Stimulated activated CD8-positive, alpha-beta memory T cell treated with anti-CD3 and anti-CD28 coated beads, Interleukin-15, amount 100 ng/mL, for 24 hours (primary cell): Measurements from ENCODE around the gene PSG3.
"Not testable (repeated sequence)": the region's sequence is repeated elsewhere in the genome, so short reads cannot be mapped to it uniquely, and the experiment has no call there.

ENCODE experiments used
- DNase-seq: peaks from one replicate; pipeline ENCODE4 v3.0.0-alpha.2; 2020; ENCODE audit warnings: low read depth

Gene PSG3

DNA sequence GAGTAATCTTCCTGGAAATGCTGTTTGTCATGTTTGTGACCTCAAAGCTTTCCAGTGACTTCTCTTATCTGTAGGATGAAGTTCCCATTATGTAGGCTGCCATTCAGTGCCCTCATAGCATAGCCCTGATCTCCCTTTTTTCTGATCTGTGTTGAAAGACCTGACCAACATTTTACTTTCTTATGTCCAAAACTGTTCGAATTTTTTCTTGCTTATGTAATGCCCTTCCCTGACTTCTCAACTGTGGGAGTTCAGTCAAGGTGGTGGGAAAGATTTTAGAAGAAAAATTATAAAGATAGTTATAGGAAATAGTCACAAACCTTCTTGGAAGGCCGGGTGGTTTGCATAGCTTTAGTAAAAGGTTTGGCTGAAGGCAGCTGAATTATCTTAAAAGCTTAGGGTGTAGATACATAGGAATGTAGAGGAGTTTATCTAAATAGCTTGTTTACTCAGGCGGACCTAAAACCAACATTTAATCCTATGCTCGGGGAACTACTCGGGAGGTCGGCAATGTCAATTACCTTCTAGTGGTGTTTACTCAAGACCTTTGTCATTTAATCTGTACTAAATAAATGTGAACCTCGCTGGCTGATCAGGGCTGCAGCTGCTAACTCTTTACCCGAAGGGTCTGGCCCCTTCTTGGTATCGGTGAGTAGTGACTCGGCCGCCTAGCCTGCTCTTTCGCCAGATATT is 44.3 kb downstream of the PSG3 start:
- no peak for DNase-seq

DNA sequence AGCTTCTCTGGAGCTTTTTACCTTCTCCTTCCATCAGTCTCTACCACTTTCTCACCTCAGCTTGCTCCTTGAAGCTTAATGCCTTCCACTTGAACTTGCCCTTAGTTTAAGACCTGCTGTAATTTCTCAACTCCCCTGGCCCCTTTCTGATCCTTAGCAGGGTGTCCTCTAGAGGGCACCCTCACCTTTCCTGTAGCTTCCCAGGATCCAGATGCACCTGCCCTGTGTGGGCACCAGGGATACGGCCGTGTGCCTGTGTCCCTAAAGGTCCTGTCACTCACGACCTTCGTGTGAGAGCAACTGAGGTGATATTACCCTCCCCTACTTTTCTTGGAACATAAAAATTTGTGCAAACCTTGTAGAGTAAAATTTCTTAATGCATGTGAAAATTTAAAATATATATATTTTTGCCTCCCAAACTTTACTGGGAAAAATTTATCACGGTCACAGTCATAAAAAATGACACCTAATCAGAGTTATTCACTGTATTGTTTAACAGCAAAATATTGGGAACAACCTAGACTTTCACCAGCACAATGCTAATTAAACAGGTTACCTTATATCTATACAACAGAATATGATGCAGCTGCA is 46.4 kb downstream of the PSG3 start:
- DNase-seq, result no peak

DNA sequence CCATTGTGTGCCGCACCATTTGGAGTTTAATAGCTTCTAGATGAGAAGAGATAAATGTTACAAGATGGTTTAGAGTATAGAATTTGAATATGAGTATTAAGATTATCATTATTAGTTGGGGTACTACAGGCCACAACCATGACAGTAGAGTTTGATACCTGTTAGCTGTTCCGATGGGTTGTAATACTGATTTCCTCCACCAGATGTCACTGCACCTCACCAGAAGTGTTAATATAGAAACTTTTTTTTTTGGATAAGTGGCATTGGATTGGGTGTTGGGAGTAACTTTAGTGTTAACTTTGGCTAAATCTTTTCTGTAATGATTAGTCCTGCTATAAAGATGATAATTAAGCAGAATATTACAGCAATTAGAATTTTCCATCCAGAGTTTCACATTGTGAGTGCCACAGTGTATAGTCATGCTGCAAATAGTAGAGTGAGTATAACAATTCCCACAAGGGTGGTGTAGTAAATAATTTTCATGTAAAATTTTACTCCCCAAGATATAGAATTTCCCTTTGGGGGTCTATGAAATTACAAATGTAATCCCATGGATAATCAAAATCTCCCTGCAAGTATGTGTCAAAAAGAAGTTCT is 56.3 kb downstream of the PSG3 start:
- no peak for DNase-seq

DNA sequence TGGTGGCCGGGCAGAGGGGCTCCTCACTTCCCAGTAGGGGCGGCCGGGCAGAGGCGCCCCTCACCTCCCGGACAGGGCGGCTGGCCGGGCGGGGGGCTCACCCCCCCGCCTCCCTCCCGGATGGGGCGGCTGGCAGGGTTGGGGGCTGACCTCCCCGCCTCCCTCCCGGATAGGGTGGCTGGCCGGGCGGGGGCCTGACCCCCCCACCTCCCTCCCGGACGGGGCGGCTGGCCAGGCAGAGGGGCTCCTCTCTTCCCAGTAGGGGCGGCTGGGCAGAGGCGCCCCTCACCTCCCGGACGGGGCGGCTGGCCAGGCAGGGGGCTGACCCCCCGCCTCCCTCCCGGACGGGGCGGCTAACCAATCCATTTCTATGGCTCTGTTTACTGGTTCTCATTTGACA is 64.0 kb downstream of the PSG3 start:
- not testable (repeated sequence) for DNase-seq

DNA sequence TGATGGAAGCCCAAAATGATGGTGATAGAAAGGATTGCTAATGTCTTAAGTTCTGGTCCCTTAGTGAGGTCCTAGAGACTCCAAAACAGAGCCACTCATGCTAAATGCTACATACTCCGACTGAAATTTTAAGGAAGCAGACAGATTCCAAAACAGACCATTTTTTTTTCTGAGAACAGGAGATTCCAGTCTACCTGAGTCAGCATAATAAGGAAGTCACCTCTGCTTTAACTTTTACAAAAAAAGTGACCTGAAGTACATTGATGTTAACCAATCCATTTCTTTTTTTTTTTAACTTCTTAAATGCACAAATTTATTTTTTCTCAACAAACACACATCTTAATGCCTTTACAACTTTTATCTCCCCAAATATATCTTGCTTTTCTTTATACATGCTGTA is 65.7 kb downstream of the PSG3 start:
- DNase-seq, result not testable (repeated sequence)
